ENCODE results near the gene GYPE. TPM values are rescaled to one million over a fixed set of nuclear protein-coding genes. Genes with fewer than 3 reads are reported as not detected.
"Not testable (repeated sequence)": the region's sequence is repeated elsewhere in the genome, so short reads cannot be mapped to it uniquely, and the experiment has no call there.

The GYPE gene
- total RNA-seq, 1 donor from 2014 or later, result 1.8 TPM

GRCh38 chr4:143870523-143871268 lies 34.7 kb downstream of the GYPE start:
- not testable (repeated sequence) for DNase-seq (ENCODE audit: low spot score)

GRCh38 chr4:143869925-143870324 lies 35.4 kb downstream of the GYPE start:
- not testable (repeated sequence) for DNase-seq (ENCODE audit: low spot score)

GRCh38 chr4:143862716-143863115 lies 42.6 kb downstream of the GYPE start:
- DNase-seq (ENCODE audit: low spot score), result not testable (repeated sequence)

- no peak for DNase-seq (ENCODE audit: low spot score)
Observed at GRCh38 chr4:143858456-143858855, 46.9 kb downstream of the GYPE start.

- not testable (repeated sequence) for DNase-seq (ENCODE audit: low spot score)
Observed at GRCh38 chr4:143857391-143858336, 47.7 kb downstream of the GYPE start.

- DNase-seq (ENCODE audit: low spot score), result not testable (repeated sequence)
Observed at GRCh38 chr4:143856017-143856557, 49.3 kb downstream of the GYPE start.

GRCh38 chr4:143854645-143855044 lies 50.7 kb downstream of the GYPE start:
- not testable (repeated sequence) for DNase-seq (ENCODE audit: low spot score)

GRCh38 chr4:143849296-143849695 lies 56.1 kb downstream of the GYPE start:
- not testable (repeated sequence) for DNase-seq (ENCODE audit: low spot score)

- not testable (repeated sequence) for DNase-seq (ENCODE audit: low spot score)
Observed at GRCh38 chr4:143843506-143843832, 61.9 kb downstream of the GYPE start.

- DNase-seq (ENCODE audit: low spot score), result not testable (repeated sequence)
Observed at GRCh38 chr4:143842624-143843505, 62.5 kb downstream of the GYPE start.

GRCh38 chr4:143839413-143839812 lies 65.9 kb downstream of the GYPE start:
- not testable (repeated sequence) for DNase-seq (ENCODE audit: low spot score)

- DNase-seq (ENCODE audit: low spot score), result not testable (repeated sequence)
Observed at GRCh38 chr4:143834196-143834595, 71.2 kb downstream of the GYPE start.

- not testable (repeated sequence) for DNase-seq (ENCODE audit: low spot score)
Observed at GRCh38 chr4:143833676-143834075, 71.7 kb downstream of the GYPE start.

- not testable (repeated sequence) for DNase-seq (ENCODE audit: low spot score)
Observed at GRCh38 chr4:143830576-143830975, 74.8 kb downstream of the GYPE start.

GRCh38 chr4:143829239-143829620 lies 76.1 kb downstream of the GYPE start:
- DNase-seq (ENCODE audit: low spot score), result not testable (repeated sequence)

Other genes starting within 250 kb of the GYPE start
- gene FREM3, start 204.9 kb downstream of the GYPE start, total RNA-seq, result 0.39 TPM
- gene GYPB, start 113.8 kb upstream of the GYPE start, total RNA-seq, result not detected
- gene GYPA, start 235.2 kb upstream of the GYPE start, total RNA-seq, result not detected

Measured in ureter (tissue), 1 donor.